Measurements from ENCODE around the gene NAA16.
A peak's percentile ranks its signal among the peaks of the same experiment; 100 is the strongest.

The NAA16 gene

DNA sequence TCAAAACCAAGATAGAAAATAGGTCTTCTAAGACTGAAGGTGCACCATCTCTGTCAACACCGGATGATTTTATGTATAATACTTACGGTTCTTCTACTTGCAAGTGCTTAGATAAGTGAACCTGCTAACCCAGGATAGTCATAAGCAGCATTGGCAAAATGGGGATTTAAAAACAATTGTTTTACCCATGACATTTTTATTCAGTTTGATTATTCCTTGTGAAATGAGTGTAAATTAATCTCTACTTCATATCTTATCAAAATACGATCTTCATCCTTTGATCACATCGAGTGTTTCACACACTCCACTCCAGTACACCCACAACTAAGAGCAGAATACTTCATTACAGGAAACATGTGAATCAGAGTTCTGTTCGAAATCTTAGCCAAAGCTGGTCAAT lies 24.7 kb upstream of the NAA16 start:
- DNase-seq (ENCODE audit: low read depth in 1 of 2, low spot score in 1 of 2), result no peak

DNA sequence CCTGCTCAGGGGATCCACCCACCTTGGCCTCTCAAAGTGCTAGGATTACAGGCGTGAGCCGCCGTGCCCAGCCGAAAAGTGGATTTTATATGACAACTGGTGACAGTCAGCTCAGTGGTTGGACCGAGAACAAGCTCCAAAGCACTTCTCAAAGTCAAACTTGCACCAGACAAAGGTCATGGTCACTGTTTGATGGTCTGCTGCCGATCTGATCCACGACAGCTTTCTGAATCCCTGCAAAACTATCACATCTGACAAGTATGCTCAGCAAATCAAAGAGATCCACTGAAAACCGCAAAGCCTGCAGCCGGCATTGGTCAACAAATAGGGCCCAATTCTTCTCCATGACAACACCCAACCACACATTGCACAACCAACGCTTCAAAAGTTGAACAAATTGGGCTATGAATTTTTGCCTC lies 21.6 kb upstream of the NAA16 start:
- DNase-seq (ENCODE audit: low read depth in 1 of 2, low spot score in 1 of 2), result peak; percentile 63 to 94
- peaks cover 8% of the 10 kb centered on the region for H3K27me3 ChIP-seq (ENCODE audit: insufficient read depth, poor library complexity, severe bottlenecking)
- H3K27ac ChIP-seq (replicated peaks), result no peak overlapping the region
- TF ChIP-seq, protein P1, sequence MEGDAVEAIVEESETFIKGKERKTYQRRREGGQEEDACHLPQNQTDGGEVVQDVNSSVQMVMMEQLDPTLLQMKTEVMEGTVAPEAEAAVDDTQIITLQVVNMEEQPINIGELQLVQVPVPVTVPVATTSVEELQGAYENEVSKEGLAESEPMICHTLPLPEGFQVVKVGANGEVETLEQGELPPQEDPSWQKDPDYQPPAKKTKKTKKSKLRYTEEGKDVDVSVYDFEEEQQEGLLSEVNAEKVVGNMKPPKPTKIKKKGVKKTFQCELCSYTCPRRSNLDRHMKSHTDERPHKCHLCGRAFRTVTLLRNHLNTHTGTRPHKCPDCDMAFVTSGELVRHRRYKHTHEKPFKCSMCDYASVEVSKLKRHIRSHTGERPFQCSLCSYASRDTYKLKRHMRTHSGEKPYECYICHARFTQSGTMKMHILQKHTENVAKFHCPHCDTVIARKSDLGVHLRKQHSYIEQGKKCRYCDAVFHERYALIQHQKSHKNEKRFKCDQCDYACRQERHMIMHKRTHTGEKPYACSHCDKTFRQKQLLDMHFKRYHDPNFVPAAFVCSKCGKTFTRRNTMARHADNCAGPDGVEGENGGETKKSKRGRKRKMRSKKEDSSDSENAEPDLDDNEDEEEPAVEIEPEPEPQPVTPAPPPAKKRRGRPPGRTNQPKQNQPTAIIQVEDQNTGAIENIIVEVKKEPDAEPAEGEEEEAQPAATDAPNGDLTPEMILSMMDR (IDR thresholded peaks at IDR 0.05; ENCODE audit: insufficient read depth, low read length), result no peak
- peak; percentile 74 for TF ChIP-seq POLR2AphosphoS5 (IDR thresholded peaks at IDR 0.05; ENCODE audit: low read depth)
- 0 out of 2 replicates have a peak, but pooled peaks have one; percentile 14 for TF ChIP-seq GABPA (IDR thresholded peaks at IDR 0.05; ENCODE audit: low read depth)
- TF ChIP-seq, protein P2, sequence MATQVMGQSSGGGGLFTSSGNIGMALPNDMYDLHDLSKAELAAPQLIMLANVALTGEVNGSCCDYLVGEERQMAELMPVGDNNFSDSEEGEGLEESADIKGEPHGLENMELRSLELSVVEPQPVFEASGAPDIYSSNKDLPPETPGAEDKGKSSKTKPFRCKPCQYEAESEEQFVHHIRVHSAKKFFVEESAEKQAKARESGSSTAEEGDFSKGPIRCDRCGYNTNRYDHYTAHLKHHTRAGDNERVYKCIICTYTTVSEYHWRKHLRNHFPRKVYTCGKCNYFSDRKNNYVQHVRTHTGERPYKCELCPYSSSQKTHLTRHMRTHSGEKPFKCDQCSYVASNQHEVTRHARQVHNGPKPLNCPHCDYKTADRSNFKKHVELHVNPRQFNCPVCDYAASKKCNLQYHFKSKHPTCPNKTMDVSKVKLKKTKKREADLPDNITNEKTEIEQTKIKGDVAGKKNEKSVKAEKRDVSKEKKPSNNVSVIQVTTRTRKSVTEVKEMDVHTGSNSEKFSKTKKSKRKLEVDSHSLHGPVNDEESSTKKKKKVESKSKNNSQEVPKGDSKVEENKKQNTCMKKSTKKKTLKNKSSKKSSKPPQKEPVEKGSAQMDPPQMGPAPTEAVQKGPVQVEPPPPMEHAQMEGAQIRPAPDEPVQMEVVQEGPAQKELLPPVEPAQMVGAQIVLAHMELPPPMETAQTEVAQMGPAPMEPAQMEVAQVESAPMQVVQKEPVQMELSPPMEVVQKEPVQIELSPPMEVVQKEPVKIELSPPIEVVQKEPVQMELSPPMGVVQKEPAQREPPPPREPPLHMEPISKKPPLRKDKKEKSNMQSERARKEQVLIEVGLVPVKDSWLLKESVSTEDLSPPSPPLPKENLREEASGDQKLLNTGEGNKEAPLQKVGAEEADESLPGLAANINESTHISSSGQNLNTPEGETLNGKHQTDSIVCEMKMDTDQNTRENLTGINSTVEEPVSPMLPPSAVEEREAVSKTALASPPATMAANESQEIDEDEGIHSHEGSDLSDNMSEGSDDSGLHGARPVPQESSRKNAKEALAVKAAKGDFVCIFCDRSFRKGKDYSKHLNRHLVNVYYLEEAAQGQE (IDR thresholded peaks at IDR 0.05; ENCODE audit: insufficient replicate concordance, low read depth), result no peak
- no peak overlapping the region for H3K4me3 ChIP-seq (replicated peaks; ENCODE audit: insufficient read depth, low read length)

More for the DNA sequence above, 24.7 kb upstream of the NAA16 start:
- TF ChIP-seq, protein P2 (IDR thresholded peaks at IDR 0.05; ENCODE audit: insufficient replicate concordance, low read depth), result no peak
- TF ChIP-seq POLR2AphosphoS5 (IDR thresholded peaks at IDR 0.05; ENCODE audit: low read depth), result no peak
- no peak for TF ChIP-seq GABPA (IDR thresholded peaks at IDR 0.05; ENCODE audit: low read depth)
- TF ChIP-seq, protein P1 (IDR thresholded peaks at IDR 0.05; ENCODE audit: insufficient read depth, low read length), result no peak
- TF ChIP-seq SPI1 (IDR thresholded peaks at IDR 0.05; ENCODE audit: borderline replicate concordance, low read depth), result no peak
- Histone ChIP-seq H3K4me3 (replicated peaks; ENCODE audit: insufficient read depth, low read length) (no peak overlapping the region), H3K27ac (replicated peaks) (no peak overlapping the region), H3K27me3 (ENCODE audit: insufficient read depth, poor library complexity, severe bottlenecking) (peaks cover 8% of the 10 kb centered on the region)

DNA sequence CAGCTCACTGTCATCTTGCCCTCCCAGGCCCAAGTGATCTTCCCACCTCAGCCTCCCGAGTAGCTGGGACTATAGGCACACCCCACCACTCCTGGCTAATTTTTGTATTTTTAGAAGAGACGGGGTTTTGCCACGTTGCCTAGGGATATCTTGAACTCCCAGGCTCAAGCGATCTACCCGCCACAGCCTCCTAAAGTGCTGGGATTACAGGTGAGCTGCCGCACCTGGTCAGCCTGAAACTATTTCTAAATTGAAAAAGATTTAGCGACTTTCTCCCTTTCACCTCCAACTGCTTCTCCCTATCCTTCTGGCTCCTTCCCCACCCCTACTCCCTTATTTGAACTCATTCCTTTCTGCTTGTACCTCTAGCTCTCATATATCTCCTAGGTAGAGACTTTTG lies 19.8 kb upstream of the NAA16 start:
- TF ChIP-seq, protein P2 (IDR thresholded peaks at IDR 0.05; ENCODE audit: insufficient replicate concordance, low read depth), result no peak
- TF ChIP-seq POLR2AphosphoS5 (IDR thresholded peaks at IDR 0.05; ENCODE audit: low read depth) (no peak), SPI1 (IDR thresholded peaks at IDR 0.05; ENCODE audit: borderline replicate concordance, low read depth) (no peak)
- TF ChIP-seq, protein P1 (IDR thresholded peaks at IDR 0.05; ENCODE audit: insufficient read depth, low read length), result no peak
- Histone ChIP-seq H3K4me3 (replicated peaks; ENCODE audit: insufficient read depth, low read length) (no peak overlapping the region), H3K27ac (replicated peaks) (no peak overlapping the region), H3K27me3 (ENCODE audit: insufficient read depth, poor library complexity, severe bottlenecking) (peaks cover 8% of the 10 kb centered on the region)
- DNase-seq (ENCODE audit: low read depth in 1 of 2, low spot score in 1 of 2), result no peak
